T follicular helper cell (primary cell): Measurements from ENCODE around the gene TTC34.
"Not testable (repeated sequence)": the region's sequence is repeated elsewhere in the genome, so short reads cannot be mapped to it uniquely, and the experiment has no call there.

Experiments
- DNase-seq: peaks from one replicate; pipeline ENCODE4 v3.0.0-alpha.2; 2020; ENCODE audit warnings: low read depth

The TTC34 gene

DNA sequence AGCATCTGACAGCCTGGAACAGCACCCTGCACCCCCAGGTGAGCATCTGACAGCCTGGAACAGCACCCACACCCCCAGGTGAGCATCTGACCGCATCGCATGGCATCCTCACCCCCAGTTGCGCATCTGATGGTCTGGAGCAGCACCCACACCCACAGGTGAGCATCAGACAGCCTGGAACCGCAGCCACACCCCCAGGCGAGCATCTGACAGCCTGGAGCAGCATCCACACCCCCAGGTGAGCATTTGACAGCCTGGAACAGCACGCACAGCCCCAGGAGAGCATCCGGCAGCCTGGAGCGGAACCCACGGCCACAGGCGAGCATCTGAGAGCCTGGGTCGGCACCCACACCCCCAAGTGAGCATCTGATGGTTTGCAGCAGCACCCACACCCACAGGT is 118.6 kb downstream of the TTC34 start:
- not testable (repeated sequence) for DNase-seq

DNA sequence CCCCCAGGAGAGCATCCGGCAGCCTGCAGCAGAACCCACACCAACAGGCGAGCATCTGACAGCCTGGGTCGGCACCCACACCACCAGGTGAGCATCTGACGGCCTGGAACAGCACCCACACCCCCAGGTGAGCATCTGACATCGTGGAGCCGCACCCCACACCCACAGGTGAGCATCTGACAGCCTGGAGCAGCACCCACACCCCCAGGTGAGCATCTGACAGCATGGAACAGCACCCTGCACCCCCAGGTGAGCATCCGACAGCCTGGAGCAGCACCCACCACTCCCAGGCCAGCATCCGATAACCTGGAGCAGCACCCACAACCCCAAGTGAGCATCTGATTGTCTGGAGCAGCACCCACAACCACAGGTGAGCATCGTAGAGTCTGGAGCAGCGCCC is 124.8 kb downstream of the TTC34 start:
- DNase-seq: not testable (repeated sequence)

DNA sequence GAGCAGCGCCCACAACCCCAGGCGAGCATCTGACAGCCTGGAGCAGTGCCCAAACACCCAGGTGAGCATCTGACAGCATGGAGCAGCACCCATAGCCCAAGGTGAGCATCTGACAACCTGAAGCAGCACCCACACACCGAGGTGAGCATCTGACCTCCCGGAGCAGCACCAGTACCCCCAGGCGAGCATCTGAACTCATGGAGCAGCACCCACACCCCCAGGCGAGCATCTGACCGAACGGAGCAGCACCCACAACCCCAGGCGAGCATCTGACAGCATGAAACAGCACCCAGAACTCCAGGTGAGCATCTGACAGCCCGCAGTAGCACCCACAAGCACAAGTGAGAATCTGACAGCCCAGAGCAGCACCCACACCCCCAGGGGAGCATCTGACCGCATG is 129.8 kb downstream of the TTC34 start:
- not testable (repeated sequence) for DNase-seq

DNA sequence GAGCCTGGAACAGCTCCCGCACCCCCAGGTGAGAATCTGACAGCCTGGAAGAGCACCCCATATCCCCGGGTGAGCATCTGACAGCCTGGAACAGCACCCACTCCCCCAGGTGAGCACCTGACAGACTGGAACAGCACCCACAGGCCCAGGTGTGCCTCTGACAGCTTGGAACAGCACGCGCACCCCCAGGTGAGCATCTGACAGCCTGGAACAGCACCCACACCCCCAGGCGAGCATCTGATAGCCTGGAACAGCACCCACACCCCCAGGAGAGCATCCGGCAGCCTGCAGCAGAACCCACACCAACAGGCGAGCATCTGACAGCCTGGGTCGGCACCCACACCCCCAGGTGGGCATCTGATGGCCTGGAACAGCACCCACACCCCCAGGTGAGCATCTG is 141.7 kb downstream of the TTC34 start:
- not testable (repeated sequence) for DNase-seq

DNA sequence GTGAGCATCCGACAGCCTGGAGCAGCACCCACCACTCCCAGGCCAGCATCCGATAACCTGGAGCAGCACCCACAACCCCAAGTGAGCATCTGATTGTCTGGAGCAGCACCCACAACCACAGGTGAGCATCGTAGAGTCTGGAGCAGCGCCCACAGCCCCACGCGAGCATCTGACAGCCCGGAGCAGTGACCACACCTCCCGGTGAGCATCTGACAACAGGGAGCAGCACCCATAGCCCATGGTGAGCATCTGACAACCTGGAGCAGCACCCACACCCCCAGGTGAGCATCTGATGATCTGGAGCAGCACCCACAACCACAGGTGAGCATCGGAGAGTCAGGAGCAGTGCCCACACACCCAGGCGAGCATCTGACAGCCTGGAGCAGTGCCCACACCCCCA is 143.6 kb downstream of the TTC34 start:
- DNase-seq: not testable (repeated sequence)

DNA sequence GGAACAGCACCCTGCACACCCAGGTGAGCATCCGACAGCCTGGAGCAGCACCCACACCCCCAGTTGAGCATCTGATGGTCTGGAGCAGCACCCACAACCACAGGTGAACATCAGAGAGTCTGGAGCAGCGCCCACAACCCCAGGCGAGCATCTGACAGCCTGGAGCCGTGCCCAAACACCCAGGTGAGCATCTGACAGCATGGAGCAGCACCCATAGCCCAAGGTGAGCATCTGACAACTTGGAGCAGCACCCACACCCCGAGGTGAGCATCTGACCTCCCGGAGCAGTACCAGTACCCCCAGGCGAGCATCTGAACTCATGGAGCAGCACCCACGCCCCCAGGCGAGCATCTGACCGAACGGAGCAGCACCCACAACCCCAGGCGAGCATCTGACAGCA is 144.4 kb downstream of the TTC34 start:
- DNase-seq: not testable (repeated sequence)

DNA sequence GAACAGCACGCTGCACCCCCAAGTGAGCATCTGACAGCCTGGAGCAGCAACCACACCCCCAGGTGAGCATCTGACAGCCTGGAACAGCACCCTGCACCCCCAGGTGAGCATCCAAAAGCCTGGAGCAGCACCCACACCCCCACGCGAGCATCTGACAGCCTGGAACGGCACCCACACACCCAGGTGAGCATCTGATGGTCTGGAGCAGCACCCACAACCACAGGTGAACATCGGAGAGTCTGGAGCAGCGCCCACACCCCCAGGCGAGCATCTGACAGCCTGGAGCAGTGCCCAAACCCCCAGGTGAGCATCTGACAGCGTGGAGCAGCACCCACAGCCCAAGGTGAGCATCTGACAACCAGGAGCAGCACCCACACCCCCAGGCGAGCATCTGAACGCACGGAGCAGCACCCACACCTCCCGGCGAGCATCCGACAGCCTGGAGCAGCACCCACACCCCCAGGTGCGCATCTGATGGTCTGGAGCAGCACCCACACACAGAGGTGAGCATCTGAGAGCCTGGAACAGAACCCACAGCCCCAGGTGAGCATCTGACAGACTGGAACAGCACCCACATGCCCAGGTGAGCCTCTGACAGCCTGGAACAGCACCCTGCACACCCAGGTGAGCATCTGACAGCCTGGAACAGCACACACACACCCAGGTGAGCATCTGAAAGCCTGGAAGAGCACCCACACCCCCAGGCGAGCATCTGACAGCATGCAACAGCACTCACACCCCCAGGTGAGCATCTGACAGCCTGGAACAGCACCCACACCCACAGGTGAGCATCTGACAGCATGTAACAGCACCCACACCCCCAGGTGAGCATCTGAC is 145.7 kb downstream of the TTC34 start:
- DNase-seq: not testable (repeated sequence)

DNA sequence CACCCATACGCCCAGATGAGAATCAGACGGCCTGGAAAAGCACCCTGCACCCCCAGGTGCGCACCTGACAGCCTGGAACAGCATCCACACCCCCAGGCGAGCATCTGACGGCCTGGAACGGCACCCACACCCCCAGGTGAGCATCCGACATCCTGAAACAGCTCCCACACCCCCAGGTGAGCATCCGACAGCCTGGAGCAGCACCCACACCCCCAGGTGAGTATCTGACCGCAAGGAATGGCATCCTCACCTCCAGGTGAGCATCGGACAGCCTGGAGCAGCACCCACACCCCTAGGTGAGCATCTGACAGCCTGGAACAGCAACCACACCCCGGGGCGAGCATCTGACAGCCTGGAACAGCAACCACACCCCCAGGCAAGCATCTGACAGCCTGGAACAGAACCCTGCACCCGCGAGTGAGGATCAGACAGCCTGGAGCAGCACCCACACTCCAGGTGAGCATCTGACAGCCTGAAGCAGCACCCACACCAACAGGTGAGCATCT is 147.0 kb downstream of the TTC34 start:
- not testable (repeated sequence) for DNase-seq

DNA sequence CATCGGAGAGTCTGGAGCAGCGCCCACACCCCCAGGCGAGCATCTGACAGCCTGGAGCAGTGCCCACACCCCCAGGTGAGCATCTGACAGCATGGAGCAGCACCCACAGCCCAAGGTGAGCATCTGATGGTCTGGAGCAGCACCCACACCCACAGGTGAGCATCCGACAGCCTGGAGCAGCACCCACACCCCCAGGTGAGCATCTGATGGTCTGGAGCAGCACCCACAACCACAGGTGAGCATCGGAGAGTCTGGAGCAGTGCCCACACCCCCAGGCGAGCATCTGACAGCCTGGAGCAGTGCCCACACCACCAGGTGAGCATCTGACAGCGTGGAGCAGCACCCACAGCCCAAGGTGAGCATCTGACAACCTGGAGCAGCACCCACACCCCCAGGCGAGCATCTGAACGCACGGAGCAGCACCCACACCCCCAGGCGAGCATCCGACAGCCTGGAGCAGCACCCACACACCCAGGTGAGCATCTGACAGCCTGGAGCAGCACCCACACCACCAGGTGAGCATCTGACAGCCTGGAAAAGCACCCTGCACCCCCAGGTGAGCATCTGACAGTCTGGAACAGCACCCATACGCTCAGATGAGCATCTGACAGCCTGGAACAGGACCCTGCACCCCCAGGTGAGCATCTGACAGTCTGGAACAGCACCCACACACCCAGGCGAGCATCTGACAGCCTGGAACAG is 147.6 kb downstream of the TTC34 start:
- not testable (repeated sequence) for DNase-seq

DNA sequence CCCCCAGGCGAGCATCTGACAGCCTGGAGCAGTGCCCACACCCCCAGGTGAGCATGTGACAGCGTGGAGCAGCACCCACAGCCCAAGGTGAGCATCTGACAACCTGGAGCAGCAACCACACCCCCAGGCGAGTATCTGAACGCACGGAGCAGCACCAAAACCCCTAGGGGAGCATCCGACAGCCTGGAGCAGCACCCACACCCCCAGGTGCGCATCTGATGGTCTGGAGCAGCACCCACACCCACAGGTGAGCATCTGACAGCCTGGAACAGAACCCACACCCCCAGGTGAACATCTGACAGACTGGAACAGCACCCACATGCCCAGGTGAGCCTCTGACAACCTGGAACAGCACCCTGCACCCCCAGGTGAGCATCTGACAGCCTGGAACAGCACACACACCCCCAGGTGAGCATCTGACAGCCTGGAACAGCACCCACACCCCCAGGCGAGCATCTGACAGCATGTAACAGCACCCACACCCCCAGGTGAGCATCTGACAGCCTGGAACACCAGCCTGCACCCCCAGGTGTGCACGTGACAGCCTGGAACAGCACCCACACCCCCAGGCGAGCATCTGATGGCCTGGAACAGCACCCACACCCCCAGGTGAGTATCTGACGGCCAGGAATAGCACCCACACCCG is 148.4 kb downstream of the TTC34 start:
- not testable (repeated sequence) for DNase-seq

DNA sequence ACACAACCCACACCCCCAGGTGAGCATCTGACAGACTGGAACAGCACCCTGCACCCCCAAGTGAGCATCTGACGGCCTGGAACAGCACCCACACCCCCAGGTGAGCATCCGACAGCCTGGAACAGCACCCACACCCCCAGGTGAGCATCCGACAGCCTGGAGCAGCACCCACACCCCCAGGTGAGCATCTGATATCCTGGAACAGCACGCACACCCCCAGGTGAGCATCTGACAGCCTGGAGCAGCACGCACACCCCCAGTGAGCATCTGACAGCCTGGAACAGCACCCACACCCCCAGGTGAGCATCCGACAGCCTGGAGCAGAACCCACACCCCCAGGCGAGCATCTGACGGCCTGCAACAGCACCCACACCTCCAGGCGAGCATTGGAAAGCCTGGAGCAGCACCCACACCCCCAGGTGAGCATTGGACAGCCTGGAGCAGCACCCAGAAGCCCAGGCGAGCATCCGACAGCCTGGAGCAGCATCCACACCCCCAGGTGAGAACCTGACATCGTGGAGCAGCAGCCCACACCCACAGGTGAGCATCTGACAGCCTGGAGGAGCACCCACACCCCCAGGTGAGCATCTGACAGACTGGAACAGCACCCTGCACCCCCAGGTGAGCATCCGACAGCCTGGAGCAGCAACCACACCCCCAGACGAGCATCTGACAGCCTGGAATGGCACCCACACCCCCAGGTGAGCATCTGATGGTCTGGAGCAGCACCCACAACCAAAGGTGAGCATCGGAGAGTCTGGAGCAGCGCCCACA is 149.2 kb downstream of the TTC34 start:
- not testable (repeated sequence) for DNase-seq

DNA sequence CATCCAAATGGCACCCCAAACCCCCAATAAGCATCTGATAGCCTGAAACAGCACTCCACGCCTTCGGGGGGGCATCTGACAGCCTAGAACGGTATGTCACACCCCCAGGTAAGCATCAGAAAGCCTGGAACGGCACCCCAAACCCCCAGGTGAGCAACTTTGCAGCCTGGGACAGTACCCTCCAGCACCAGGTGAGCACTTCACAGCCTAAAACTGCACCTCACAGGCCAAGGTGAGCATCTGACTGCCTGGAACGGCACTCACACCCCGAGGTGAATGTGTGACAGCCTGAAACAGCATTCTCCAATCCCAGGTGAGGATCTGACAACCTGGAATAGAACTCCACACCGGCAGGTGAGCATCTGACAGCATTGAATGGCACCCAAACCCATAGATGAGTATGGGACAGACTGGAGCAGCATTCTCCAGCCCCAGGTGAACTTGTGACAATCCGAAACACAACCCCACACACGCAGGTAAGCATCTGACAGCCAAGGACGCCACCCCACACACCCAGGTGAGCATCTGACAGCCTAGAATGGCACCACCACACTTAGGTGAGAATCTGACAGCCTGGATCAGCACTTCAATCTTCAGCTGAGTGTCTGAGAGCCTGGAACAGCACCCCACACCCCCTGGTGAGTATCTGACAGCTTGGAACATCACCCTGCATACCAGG is 150.4 kb downstream of the TTC34 start:
- no peak for DNase-seq

DNA sequence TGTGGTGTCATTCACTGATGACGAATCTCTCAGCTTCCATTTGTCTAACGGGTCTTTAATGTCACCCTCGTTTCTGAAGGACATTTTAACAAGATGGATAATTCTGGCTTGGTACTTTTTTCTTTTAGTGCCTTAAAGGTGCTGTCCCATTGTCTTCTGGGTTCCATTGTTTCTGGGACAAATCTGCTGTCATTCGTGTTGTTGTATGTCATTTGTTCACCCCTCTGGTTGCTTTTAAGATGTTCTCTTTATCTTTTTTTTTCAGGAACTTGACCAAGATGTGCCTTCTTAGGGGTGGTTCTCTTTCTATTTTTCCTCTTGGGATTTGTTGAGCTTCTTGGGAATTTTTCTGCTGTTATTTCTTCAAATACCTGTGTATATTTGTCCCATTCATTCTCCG is 154.7 kb downstream of the TTC34 start:
- no peak for DNase-seq

DNA sequence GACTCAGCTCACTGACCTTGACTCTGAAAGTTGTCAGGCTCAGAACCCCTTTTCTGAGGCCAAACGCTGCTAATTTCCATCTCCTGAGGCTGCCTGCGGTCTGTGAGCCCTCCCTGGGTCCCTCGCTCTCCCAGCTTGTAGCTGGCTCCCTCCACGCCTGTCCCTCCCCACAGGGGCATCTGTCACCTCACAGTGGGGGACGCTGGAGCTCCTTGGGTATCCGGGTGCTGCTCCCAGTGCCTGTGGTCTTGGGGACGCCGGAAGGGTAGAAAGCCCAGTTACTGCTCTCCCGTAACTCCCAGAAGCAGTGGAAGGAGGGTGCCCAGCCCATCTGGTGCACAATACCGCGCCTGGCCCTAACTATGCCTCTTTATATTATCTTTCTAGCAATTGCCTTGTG is 155.7 kb downstream of the TTC34 start:
- no peak for DNase-seq

DNA sequence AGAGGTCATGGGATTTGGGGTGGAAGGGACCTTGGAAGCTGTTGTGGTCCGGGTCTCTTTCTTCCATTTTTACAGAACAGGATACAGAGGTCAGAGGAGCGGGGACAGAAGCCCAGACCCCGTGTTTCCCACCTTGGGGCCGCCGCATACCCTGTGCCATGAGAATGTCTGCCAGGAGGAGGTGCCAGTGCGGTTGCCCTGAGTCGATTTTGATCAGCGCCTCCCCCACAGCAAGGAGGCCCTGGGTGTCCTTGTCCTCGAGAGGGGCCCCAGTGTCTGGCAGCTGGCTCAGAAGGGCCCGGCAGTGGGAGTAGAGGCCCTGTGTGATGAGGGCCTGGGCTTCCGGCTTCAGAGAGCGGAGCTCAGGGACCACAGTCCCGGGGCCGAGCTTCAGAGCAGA is 156.3 kb downstream of the TTC34 start:
- no peak for DNase-seq

DNA sequence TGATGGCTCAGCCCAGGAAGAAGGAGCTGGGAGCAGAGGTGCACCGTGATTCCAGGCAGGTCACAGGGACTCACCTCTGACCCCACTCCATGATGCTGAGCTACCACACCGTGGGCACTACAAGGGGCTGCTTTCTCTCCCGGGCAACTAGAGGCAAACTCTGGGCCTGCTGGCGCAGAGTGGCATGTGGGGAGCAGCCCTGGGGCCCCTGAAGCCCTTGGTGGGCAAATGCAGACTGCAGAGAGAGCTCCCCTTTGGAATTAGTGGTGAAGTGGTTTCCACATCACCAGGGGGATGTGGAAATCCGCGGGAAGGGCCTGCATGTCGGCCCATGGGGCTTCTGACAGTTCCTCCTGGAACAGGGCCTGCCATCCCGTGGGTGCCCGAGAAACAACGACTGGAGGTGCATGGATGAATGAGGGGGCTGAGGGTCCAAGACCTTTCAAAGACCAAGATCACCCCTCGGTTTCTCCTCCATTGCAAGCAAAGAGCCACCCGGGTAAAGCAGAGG is 156.8 kb downstream of the TTC34 start:
- DNase-seq: no peak

DNA sequence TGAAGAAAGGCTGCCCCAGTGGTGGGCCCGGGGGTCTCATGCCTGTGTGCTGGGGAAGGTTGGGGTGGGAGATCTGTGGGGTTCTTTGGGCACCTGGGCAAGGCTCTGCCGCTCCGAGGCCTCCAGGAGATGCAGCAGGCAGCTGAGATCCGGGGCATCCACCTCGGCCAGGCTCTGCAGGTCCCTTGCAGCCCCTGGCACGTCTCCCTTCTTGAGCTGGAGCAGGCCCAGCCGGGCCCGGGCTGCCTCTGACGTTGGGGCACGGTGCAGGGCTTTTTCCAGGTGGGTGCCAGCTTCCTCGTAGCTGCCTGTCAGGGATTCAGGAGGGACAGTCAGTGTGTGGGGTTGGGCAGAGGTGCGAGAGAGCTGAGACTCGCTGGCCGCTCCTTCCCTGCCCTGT is 157.3 kb downstream of the TTC34 start:
- no peak for DNase-seq

DNA sequence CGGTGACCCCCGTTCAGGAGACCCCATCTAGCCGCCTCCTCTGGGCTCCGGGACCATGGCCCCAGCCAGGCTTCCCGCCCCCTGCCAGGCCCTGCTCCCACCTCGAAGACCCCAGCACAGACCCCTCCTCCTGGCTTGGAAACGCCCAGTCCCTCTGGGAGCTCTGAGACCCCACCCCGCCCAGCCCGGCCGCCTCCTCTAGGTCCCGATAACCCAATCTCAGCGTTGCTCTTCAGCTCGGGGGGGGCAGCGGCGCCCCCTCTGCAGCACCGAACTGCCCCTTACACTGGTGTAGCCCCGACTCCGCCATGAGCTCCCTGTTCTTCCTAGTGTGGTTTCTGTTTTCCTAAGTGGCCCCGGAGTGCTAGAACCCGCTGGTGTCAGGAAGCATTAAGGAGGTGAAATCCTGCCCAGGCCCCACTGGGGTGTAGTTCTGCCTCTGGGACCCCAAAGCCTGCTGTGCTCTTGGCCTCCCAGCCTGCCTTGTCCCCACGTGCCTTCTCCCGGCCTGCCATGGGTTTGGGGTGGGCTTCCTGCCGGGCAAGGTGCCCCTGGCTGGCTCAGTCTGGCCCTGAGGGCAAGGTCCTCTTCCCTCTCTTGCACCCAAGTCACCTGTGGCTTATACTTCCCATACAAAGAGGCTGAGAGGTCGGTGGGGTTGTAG is 157.9 kb downstream of the TTC34 start:
- no peak for DNase-seq

DNA sequence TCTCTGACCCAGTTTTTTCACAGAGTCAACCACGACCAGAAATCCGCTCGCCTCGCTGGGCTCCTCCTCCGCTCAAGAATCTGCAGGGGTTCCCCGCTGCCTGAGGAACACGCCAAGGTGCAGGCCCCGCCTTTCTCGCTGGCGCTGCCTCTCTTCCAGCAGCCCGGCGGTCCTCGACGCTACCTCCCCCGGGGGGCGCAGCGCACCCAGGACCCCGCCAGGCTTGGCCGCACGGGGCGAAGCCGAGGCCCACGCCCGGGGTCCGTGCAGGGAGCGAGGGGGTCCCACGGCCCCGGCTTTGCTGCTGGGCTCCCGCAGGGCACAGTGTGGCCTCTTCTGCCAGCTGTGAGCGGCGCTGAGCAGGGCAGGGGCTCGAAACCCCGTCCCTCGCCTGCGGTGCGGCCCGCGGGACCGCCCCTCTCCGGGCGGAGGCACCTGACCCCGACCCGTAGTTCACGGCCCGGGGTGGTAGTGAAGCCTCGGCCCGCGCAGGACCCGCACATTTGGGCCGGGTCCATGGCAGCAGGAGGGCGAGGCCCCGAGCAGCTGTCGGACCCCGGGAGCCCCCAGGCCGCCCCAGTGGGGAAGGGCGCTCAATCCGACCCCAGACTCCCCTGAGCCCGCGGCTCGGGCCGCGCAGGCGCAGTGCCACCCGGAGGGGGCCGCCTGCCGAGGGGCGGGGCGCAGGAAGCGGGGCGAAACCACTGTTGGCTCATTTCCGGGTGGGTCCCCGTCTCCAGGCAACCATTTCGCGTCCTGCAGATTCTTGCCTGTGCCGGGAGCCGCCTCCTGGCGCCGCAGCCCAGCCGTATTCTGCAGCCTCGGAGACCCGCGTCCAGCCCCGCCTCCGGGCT is 158.7 kb downstream of the TTC34 start:
- DNase-seq: peak; percentile 93
